ENCODE results near the gene NEDD4L.

DNA sequence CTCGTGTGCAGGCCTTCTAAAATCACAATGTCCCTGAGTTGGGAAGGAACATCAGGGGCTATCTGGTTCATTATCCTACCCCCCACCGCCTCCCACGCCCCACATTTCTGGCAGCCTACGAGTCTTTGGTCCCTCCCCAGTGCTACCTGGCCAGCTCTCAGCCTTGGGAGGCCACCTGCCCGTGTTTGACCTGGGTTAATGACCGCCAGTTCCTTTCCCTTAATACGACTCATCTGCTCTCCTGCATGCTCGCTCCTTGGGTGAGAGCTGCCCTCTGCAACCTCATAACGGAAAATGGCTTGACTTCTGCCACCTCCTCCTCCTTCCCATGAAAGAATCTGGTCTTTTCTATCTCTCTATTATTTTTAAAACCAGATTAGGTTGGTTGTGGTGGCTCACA lies 112.5 kb downstream of the NEDD4L start:
- TF ChIP-seq POLR2A (IDR thresholded peaks at IDR 0.05; ENCODE audit: extremely low read depth, insufficient read length) (no peak), MYC (IDR thresholded peaks at IDR 0.05; ENCODE audit: low read depth, low read length) (no peak)
- TF ChIP-seq, protein P1, sequence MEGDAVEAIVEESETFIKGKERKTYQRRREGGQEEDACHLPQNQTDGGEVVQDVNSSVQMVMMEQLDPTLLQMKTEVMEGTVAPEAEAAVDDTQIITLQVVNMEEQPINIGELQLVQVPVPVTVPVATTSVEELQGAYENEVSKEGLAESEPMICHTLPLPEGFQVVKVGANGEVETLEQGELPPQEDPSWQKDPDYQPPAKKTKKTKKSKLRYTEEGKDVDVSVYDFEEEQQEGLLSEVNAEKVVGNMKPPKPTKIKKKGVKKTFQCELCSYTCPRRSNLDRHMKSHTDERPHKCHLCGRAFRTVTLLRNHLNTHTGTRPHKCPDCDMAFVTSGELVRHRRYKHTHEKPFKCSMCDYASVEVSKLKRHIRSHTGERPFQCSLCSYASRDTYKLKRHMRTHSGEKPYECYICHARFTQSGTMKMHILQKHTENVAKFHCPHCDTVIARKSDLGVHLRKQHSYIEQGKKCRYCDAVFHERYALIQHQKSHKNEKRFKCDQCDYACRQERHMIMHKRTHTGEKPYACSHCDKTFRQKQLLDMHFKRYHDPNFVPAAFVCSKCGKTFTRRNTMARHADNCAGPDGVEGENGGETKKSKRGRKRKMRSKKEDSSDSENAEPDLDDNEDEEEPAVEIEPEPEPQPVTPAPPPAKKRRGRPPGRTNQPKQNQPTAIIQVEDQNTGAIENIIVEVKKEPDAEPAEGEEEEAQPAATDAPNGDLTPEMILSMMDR (IDR thresholded peaks at IDR 0.05; ENCODE audit: low read depth, low read length) = no peak
- TF ChIP-seq, protein P2, sequence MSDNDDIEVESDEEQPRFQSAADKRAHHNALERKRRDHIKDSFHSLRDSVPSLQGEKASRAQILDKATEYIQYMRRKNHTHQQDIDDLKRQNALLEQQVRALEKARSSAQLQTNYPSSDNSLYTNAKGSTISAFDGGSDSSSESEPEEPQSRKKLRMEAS (IDR thresholded peaks at IDR 0.05; ENCODE audit: low read depth, low read length) = no peak
